Measurements from ENCODE around the gene TCTN3.

GRCh38 chr10:95644901-95645300 lies 48.8 kb downstream of the TCTN3 start:
- TF ChIP-seq POLR2A (IDR thresholded peaks at IDR 0.05), result no peak
- no peak for TF ChIP-seq CTCF (IDR thresholded peaks at IDR 0.05)
